DMS114 treated with DMSO at 0.1 percent for 48 hours (cell line): Measurements from ENCODE around the gene TMEM196.
"Not testable (repeated sequence)": the region's sequence is repeated elsewhere in the genome, so short reads cannot be mapped to it uniquely, and the experiment has no call there.

Source experiments
- DNase-seq: peaks from one replicate; lab custom pipeline; 2025; ENCODE audit not compliant: unreplicated experiment; lab: John Stamatoyannopoulos, UW

TMEM196 gene

DNA sequence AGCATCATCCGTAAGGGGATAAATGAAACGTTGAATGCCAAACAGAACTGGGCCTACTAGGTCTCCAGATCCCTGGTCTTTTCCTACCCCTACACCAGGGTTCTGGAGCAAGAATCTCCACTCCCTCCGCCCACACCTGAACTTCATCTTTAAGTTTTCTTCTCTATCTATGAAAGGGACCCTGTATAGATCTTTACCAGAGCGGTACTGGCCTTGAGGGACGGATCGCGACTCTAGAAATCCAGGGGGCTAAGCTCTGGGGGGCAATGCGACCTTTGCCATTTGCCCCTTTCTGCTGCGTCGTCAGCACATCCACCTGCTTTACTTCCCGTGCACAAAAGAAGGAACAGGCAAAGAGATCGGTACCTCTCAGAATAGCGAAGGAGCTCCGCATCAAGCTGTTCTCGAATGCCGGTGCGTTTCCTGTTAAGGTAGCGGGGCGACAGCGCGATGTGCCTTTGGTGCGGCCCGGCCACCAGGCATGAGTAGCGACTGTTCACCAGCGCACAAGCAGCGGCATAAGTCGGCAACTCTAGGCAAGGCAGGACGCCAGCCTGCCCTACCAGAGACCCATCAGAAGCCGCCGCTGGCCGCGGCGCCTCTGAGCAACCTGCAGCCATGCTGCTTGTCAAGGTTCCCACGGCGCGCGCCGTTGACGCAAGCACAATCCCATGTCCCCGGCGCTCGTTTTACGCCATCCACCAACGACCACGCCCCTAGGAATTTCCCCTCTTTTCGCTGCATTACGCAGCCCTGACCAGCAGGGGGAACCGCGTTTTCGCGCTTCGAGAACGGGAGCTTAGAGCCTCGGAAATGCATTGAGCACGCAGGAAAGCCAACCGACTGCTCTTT is 64.8 kb downstream of the TMEM196 start, which contains the start of gene POLR1F:
Gene POLR1F (minus strand): TSS at position 641 of the 852 bp plus-strand sequence. CDS start 21 bp downstream, at position 620.
- DNase-seq: peak; percentile 84

- DNase-seq: no peak
Measured at GRCh38 chr7:19707240-19707639, 66.2 kb downstream of the TMEM196 start.

DNA sequence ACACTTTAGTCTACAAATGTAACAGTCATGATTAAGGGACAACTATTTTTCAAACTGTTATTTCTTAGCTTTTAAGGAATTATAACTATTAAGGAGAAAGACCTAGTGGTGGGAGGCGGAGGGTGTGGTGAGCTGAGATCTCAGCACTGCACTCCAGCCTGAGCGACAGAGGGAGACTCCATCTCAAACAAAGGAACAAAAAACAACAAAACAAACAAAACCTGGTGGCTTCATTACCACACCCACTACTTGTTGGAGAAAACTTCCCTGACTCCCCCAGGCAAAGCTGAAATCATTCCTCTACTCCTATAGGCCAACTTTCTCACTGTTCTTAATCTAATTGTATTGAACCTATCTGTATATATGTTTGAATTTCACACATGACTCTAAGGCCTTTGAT is 67.8 kb downstream of the TMEM196 start:
- DNase-seq: no peak

GRCh38 chr7:19701471-19701870 is 71.9 kb downstream of the TMEM196 start:
- DNase-seq: no peak

GRCh38 chr7:19700936-19701335 is 72.5 kb downstream of the TMEM196 start:
- DNase-seq: no peak

GRCh38 chr7:19698331-19698730 is 75.1 kb downstream of the TMEM196 start:
- DNase-seq: no peak

- DNase-seq: no peak
Measured at GRCh38 chr7:19696926-19697325, 76.5 kb downstream of the TMEM196 start.

DNA sequence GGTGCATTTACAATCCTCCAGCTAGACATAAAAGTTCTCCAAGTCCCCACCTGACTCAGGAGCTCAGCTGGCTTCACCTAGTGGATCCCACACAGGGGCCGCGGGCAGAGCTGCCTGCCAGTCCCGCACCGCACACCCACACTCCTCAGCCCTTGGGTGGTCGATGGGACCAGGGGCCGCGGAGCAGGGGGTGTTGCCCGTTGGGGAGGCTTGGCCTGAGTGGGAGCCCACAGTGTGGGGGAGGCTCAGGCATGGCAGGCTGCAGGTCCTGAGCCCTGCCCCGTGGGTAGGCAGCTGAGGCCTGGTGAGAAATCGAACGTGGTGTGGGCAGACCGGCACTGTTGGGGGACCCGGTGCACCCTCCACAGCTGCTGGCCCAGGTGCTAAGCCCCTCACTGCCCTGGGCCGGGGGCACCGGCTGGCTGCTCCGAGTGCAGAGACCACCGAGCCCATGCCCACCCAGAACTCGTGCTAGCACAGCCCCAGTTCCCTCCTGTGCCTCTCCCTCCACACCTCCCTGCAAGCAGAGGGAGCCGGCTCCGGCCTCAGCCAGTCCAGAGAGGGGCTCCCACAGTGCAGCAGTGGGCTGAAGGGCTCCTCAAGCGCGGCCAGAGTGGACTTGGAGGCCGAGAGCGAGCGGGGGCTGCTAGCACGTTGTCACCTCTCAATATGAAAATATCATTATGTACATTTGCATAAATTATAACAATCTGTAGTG is 81.1 kb downstream of the TMEM196 start:
- DNase-seq: no peak

DNA sequence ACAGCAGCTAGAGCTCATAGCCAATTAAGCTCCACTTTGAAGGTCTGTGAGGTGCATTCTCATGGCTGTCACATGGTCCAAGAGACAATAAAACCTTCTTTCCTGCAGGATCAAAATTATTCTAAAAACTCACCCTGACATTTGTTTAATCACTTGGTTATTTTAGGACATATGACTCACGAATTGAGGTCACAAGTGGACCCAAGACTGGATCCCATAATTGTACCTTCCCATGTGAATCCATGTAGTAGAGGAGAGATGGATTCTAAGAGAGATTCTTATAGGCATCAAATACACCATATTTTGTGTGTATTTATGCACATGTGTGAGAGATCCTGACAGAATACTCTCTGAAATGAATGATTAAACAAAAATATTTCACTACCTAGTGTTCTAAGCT is 82.7 kb downstream of the TMEM196 start:
- no peak for DNase-seq

DNA sequence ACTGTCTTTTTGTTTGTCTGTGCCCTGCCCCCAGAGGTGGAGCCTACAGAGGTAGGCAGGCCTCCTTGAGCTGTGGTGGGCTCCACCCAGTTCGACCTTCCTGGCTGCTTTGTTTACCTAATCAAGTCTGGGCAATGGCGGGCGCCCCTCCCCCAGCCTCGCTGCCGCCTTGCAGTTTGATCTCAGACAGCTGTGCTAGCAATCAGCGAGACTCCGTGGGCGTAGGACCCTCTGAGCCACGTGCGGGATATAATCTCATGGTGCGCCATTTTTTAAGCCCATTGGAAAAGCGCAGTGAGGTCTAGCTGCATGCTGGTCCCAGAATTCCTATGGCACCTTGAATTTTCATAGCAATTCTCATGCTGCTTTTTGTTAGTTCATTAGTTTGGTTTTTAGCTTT is 84.3 kb downstream of the TMEM196 start:
- DNase-seq: not testable (repeated sequence)

GRCh38 chr7:19681596-19681995 is 91.8 kb downstream of the TMEM196 start:
- no peak for DNase-seq

DNA sequence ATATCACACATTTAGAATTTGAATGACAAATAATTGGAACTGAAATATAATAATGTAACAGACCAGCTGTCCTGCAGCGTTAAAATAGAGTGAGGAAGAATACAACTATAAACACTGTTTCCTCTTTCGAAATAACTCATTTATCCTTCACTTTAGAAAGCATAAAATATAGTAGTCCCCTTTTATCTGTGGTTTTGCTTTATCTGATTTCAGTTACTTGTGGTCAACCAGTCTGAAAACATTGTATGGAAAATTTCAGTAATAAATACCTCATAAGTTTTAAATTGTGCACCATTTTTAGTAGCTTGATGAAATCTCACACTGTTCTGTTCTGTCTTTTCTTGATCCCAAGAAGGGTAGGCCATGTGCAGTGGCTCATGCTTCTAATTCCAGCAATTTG is 96.2 kb downstream of the TMEM196 start:
- no peak for DNase-seq

GRCh38 chr7:19675816-19676215 is 97.6 kb downstream of the TMEM196 start:
- DNase-seq: no peak

- no peak for DNase-seq
Measured at GRCh38 chr7:19674266-19674960, 99.0 kb downstream of the TMEM196 start.

GRCh38 chr7:19670806-19671205 is 102.6 kb downstream of the TMEM196 start:
- DNase-seq: no peak
